Neuron (in vitro differentiated cells): Measurements from ENCODE around the gene SPINK1.

Experiments
- H2AFZ ChIP-seq: one replicate; pipeline ENCODE4 v1.6.1; 2013; ENCODE audit warnings: low read depth, mild to moderate bottlenecking, inconsistent platforms, low read length, moderate library complexity
- H3K27me3 ChIP-seq: one replicate; pipeline ENCODE4 v1.6.1; 2013; ENCODE audit warnings: low read length; ENCODE audit not compliant: insufficient read depth
- H3K36me3 ChIP-seq: one replicate; pipeline ENCODE4 v1.6.1; 2013; ENCODE audit warnings: low read length; ENCODE audit not compliant: insufficient read depth
- H3K4me1 ChIP-seq: one replicate; pipeline ENCODE4 v1.6.1; 2013; ENCODE audit warnings: low read length; ENCODE audit not compliant: insufficient read depth
- H3K4me3 ChIP-seq: 2 replicates; pipeline ENCODE4 v1.5.1; 2013; ENCODE audit warnings: mild to moderate bottlenecking, low read length, moderate library complexity
- H3K9me3 ChIP-seq: one replicate; pipeline ENCODE4 v1.6.1; 2013; ENCODE audit warnings: low read length

Gene SPINK1

DNA sequence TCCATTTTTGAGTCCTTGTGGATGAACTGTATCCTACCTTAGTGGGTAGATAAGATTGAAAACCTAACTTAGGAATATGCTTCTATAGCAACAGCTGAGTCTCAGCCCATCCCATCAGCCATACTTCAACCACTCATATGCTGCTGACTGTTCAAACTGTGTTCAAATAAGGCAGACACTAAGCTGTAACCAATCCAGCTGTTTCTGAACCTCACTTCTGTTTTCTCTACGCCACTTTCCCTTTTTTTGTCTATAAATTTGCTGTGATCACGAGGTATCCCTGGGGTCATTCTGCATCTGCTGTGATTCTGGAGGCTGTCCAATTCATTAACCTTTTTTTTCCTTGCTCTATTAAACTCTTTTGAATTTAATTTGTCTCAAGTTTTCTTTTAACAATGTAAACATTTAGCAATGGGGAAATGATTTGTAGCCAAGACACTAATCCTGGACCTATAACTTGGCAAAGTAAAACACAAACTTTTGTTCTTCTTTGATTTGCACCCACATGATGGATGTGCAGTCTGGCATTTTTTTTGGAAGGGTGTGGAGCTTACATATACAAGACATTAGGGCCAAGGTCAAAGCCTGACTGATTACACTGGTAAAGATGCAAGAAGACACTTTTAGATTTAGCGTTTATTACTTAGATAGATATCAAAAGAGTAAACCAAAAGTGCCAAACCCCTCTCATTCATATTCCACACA, 32.1 kb upstream of the SPINK1 start:
- Histone ChIP-seq H2AFZ (no peak overlapping the region), H3K36me3 (no peaks in the 10 kb centered on the region), H3K9me3 (no peaks in the 10 kb centered on the region), H3K27me3 (no peaks in the 10 kb centered on the region), H3K4me1 (no peaks in the 10 kb centered on the region), H3K4me3 (no peak overlapping the region)

- no peak overlapping the region for H3K4me3 ChIP-seq
Observed at GRCh38 chr5:147860641-147861025, 29.2 kb upstream of the SPINK1 start.

DNA sequence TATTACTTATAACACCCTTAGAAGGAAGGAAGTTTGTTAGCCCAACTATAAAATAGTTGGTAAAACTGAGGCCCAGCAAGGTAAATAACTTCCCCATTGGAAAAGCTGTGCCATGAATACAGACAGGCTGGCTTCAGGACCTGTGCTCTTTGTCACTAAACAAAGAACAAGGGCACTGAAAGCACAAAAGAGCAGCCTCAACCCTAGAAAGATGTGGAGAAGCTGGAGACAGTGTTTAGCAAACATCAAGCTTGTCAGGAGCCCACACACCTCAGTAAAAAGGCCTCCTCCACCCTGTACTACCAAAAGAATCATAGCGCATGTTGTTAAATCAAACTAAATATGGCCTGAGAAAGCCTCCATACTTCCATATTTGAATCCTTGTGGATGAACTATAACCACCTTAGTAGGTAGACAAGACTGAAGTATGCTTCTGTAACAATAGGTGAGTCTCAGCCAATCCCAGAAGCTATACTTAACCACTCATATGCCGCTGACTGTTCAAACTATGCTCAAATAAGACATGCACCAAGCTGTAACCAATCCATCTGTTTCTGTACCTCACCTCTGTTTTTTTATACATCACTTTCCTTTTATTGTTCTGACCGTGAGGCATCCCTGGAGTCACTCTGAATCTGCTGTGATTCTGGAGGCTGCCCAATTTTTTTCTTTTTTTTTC, 28.6 kb upstream of the SPINK1 start:
- Histone ChIP-seq H3K9me3 (no peaks in the 10 kb centered on the region), H3K4me3 (no peak overlapping the region), H2AFZ (no peak overlapping the region), H3K27me3 (no peaks in the 10 kb centered on the region), H3K4me1 (no peaks in the 10 kb centered on the region), H3K36me3 (no peaks in the 10 kb centered on the region)

More at GRCh38 chr5:147860641-147861025, 29.2 kb upstream of the SPINK1 start:
- Histone ChIP-seq H3K36me3 (no peaks in the 10 kb centered on the region), H3K4me1 (no peaks in the 10 kb centered on the region), H2AFZ (no peak overlapping the region), H3K27me3 (no peaks in the 10 kb centered on the region), H3K9me3 (no peaks in the 10 kb centered on the region)

DNA sequence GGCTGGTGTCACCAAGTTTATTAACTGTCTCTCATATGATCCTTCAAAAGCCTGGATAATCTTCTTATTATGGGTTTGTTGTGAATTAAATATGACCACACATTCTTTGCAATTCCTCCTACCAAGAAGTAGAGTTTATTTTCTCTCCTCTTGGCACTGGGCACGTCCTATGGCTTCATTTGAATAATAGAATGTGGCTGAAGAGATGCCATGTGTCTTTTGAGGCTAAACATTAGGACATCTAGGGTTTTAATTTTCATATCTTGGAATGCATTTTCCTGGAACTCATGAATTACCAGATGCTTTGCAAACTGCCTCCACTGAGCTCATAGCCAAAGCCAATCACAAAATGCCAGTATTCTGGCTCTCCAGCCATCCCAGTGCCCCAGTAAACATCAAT, 27.1 kb upstream of the SPINK1 start:
- Histone ChIP-seq H3K27me3 (peaks cover 1% of the 10 kb centered on the region), H2AFZ (no peak overlapping the region), H3K4me1 (no peaks in the 10 kb centered on the region), H3K36me3 (no peaks in the 10 kb centered on the region), H3K9me3 (no peaks in the 10 kb centered on the region), H3K4me3 (no peak overlapping the region)

GRCh38 chr5:147857302-147858129, 26.0 kb upstream of the SPINK1 start:
- Histone ChIP-seq H3K36me3 (no peaks in the 10 kb centered on the region), H3K4me3 (no peak overlapping the region), H3K27me3 (peaks cover 5% of the 10 kb centered on the region), H3K9me3 (no peaks in the 10 kb centered on the region), H3K4me1 (no peaks in the 10 kb centered on the region), H2AFZ (no peak overlapping the region)

- H3K27me3 ChIP-seq = peaks cover 5% of the 10 kb centered on the region
- no peaks in the 10 kb centered on the region for H3K9me3 ChIP-seq
- no peak overlapping the region for H3K4me3 ChIP-seq
- H2AFZ ChIP-seq = no peak overlapping the region
- H3K4me1 ChIP-seq = no peaks in the 10 kb centered on the region
- no peaks in the 10 kb centered on the region for H3K36me3 ChIP-seq
Observed at GRCh38 chr5:147856801-147857200, 25.3 kb upstream of the SPINK1 start.

GRCh38 chr5:147855774-147856069, 24.3 kb upstream of the SPINK1 start:
- Histone ChIP-seq H3K4me1 (no peaks in the 10 kb centered on the region), H3K4me3 (no peak overlapping the region), H3K9me3 (no peaks in the 10 kb centered on the region), H3K36me3 (no peaks in the 10 kb centered on the region), H2AFZ (no peak overlapping the region), H3K27me3 (peaks cover 5% of the 10 kb centered on the region)

GRCh38 chr5:147854894-147855773, 23.7 kb upstream of the SPINK1 start:
- Histone ChIP-seq H3K4me3 (no peak overlapping the region), H3K4me1 (no peaks in the 10 kb centered on the region), H3K9me3 (no peaks in the 10 kb centered on the region), H3K27me3 (peaks cover 5% of the 10 kb centered on the region), H2AFZ (no peak overlapping the region), H3K36me3 (no peaks in the 10 kb centered on the region)

DNA sequence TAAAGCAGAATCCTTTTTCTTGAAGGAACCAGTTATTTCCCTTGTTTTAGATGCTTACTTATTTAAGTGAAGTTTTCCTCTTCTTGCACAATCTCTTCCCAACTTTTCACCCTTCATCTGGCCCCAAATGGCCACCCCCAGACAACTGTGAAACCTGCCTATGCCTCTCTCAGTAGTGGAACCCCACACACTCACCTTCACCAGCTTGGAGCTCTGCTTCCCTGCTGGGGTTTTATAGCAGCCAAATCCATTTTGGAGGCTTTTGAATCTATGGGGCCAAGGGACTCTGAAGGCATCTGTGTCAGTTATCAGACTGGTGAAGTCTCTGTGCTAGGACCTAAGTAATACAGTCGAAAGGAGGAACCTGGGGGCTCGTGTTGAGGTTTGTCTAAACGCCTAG, 22.9 kb upstream of the SPINK1 start:
- Histone ChIP-seq H3K9me3 (no peaks in the 10 kb centered on the region), H3K36me3 (no peaks in the 10 kb centered on the region), H2AFZ (no peak overlapping the region), H3K4me3 (no peak overlapping the region), H3K4me1 (no peaks in the 10 kb centered on the region), H3K27me3 (peaks cover 5% of the 10 kb centered on the region)

GRCh38 chr5:147853372-147853987, 22.0 kb upstream of the SPINK1 start:
- H3K36me3 ChIP-seq = no peaks in the 10 kb centered on the region
- H2AFZ ChIP-seq = no peak overlapping the region
- peaks cover 10% of the 10 kb centered on the region for H3K27me3 ChIP-seq
- no peak overlapping the region for H3K4me3 ChIP-seq
- H3K4me1 ChIP-seq = no peaks in the 10 kb centered on the region
- no peaks in the 10 kb centered on the region for H3K9me3 ChIP-seq

- Histone ChIP-seq H2AFZ (no peak overlapping the region), H3K27me3 (peaks cover 10% of the 10 kb centered on the region), H3K9me3 (no peaks in the 10 kb centered on the region), H3K4me1 (no peaks in the 10 kb centered on the region), H3K36me3 (no peaks in the 10 kb centered on the region), H3K4me3 (no peak overlapping the region)
Observed at GRCh38 chr5:147852365-147852764, 20.9 kb upstream of the SPINK1 start.

DNA sequence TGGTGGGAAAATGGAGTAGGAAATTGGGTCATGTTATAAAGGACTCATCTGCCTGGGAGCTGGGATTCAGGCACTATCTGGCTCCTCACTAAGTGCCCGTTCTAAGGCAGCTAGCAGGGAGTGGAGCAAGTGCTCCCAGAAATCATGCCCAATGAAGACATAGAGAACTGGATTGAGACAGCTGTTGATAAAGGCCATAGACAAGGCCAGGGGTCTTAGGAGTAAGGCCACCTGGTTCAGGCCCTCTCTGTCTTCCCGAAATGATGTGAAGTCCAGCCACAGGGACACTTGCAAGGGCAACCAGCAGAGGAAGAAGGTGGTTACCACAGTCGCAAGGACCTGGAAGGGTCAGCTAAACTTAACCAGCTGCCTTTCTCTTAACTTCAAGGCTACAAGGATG, 20.1 kb upstream of the SPINK1 start:
- H3K4me1 ChIP-seq = no peaks in the 10 kb centered on the region

More for the DNA sequence above, 20.1 kb upstream of the SPINK1 start:
- Histone ChIP-seq H2AFZ (no peak overlapping the region), H3K27me3 (peaks cover 10% of the 10 kb centered on the region), H3K9me3 (no peaks in the 10 kb centered on the region), H3K4me3 (no peak overlapping the region), H3K36me3 (no peaks in the 10 kb centered on the region)
